Panc1 (cell line): ENCODE data around the gene TNS4. TPM values are rescaled to one million over a fixed set of nuclear protein-coding genes. Genes with fewer than 3 reads are reported as not detected.

Experiments
- ATAC-seq: fragments of 200-7000 bp; cut with Tn5 transposase; 2 replicates; pipeline ENCODE4 v1.9.1; 2020; ENCODE audit warnings: mild to moderate bottlenecking, moderate library complexity
- BruUV-seq: library from RNA; stranded (reverse); fragments of 400-500 nt; replicated peaks from 2 replicates; lab custom pipeline; 2021; lab: Mats Ljungman, UMichigan
- CTCF ChIA-PET: fragments of 300-600 bp; sonication (Branson Sonifier 250); formaldehyde crosslinking; loops from one replicate; lab custom pipeline; 2022; ENCODE audit warnings: antibody characterized with exemption; lab: Charles Lee
- POLR2A ChIA-PET: fragments of 300-600 bp; sonication (Branson Sonifier 250); formaldehyde crosslinking; loops from one replicate; lab custom pipeline; 2022; ENCODE audit warnings: antibody characterized with exemption; lab: Charles Lee
- DNase-seq: peaks from one replicate; pipeline ENCODE4 v3.0.0-alpha.2; 2010; ENCODE audit warnings: low read depth, low spot score
- H3K27ac ChIP-seq: 2 replicates; pipeline ENCODE4 v1.5.1; 2011; ENCODE audit warnings: mild to moderate bottlenecking, low read length, inconsistent platforms
- H3K27me3 ChIP-seq: fragments of 200-500 bp; sonication (Bioruptor generic); 2 replicates; pipeline ENCODE4 v1.6.0; 2014; ENCODE audit warnings: low read length, inconsistent platforms; ENCODE audit not compliant: control insufficient read depth, insufficient read depth
- H3K36me3 ChIP-seq: fragments of 200-500 bp; sonication (Bioruptor generic); 2 replicates; pipeline ENCODE4 v1.5.1; 2014; ENCODE audit warnings: inconsistent platforms, mild to moderate bottlenecking, low read length, moderate library complexity; ENCODE audit not compliant: control insufficient read depth, insufficient read depth
- H3K4me1 ChIP-seq: 2 replicates; pipeline ENCODE4 v1.5.1; 2011; ENCODE audit warnings: inconsistent platforms, mild to moderate bottlenecking, low read length, moderate library complexity; ENCODE audit not compliant: control insufficient read depth, insufficient read depth
- H3K4me3 ChIP-seq, 2 experiments: 2 replicates each; pipeline ENCODE4 v1.5.1; 2011 to 2012; ENCODE audit warnings: low read depth in 2 of 2, low read length in 2 of 2, mild to moderate bottlenecking in 2 of 2, inconsistent platforms in 1 of 2, moderate library complexity in 1 of 2
- H3K9me3 ChIP-seq: fragments of 200-500 bp; sonication (Bioruptor generic); 2 replicates; pipeline ENCODE4 v1.5.1; 2014; ENCODE audit warnings: low read depth, mild to moderate bottlenecking, inconsistent platforms, low read length, moderate library complexity; ENCODE audit not compliant: control insufficient read depth, insufficient read depth
- CTCF ChIP-seq: fragments of 450-650 bp; IDR thresholded peaks from 2 replicates; pipeline ENCODE4 v1.5.1; 2017; ENCODE audit warnings: mild to moderate bottlenecking
- POLR2AphosphoS5 ChIP-seq: IDR thresholded peaks from 2 replicates; pipeline ENCODE4 v1.6.1; 2012; ENCODE audit warnings: mild to moderate bottlenecking, low read depth, low read length, moderate library complexity
- REST ChIP-seq, 2 experiments: IDR thresholded peaks; 2 replicates each; pipeline ENCODE4 v1.6.1; 2011 to 2012; ENCODE audit warnings: low read depth in 2 of 2, control low read depth in 1 of 2, low read length in 1 of 2, mild to moderate bottlenecking in 1 of 2, moderate library complexity in 1 of 2; ENCODE audit not compliant: insufficient read depth in 1 of 2
- SIN3A ChIP-seq: IDR thresholded peaks from 2 replicates; pipeline ENCODE4 v1.6.1; 2012; ENCODE audit warnings: low read depth, mild to moderate bottlenecking, low read length, moderate library complexity, borderline replicate concordance; ENCODE audit not compliant: insufficient read depth
- TCF7L2 ChIP-seq: IDR thresholded peaks from 2 replicates; pipeline ENCODE4 v1.6.1; 2011; ENCODE audit warnings: mild to moderate bottlenecking, low read depth, low read length, inconsistent platforms
- in situ Hi-C: cut with HindIII; loops from 2 replicates; pipeline ENCODE4 v1.10.0; 2016; ENCODE audit warnings: low sequenced_read_pairs, low pct_unique_long_range_greater_than_20kb
- intact Hi-C: fragments of 100-400 bp; cut with micrococcal nuclease; formaldehyde crosslinking; loops from one replicate; pipeline ENCODE4 v1.10.0; 2022; ENCODE audit not compliant: unreplicated experiment
- total RNA-seq: library from RNA; stranded (reverse); gene quantifications from one replicate; pipeline ENCODE4 v1.2.1, GENCODE V29; 2021; ENCODE audit not compliant: unreplicated experiment

The TNS4 gene
- total RNA-seq, 1 experiment from 2014 or later, result not detected

GRCh38 chr17:40524243-40524965 is 23.0 kb upstream of the TNS4 start:
- POLR2A ChIA-PET, result no interaction called here
- intact Hi-C loops, result no loop called here
- Histone ChIP-seq H3K36me3 (no peaks in the 10 kb centered on the region), H3K4me1 (no peaks in the 10 kb centered on the region), H3K4me3 (no peak overlapping the region), H3K9me3 (no peaks in the 10 kb centered on the region), H3K27me3 (peaks cover 8% of the 10 kb centered on the region), H3K27ac (no peak overlapping the region)
- DNase-seq (no peak), ATAC-seq (no peak)
- in situ Hi-C loops, result loop anchor here (5.0 kb wide), 2 partner anchors 38 to 222 kb away; no protein-coding TSS in a partner anchor
- no TSS peak for BruUV-seq
- no peak for TF ChIP-seq POLR2AphosphoS5
- CTCF ChIA-PET, result no interaction called here

GRCh38 chr17:40522961-40523310 is 21.5 kb upstream of the TNS4 start:
- Histone ChIP-seq H3K9me3 (no peaks in the 10 kb centered on the region), H3K36me3 (no peaks in the 10 kb centered on the region), H3K27ac (no peak overlapping the region), H3K4me1 (peaks cover 5% of the 10 kb centered on the region; the same call in 1 of the 2 replicates), H3K27me3 (peaks cover 8% of the 10 kb centered on the region), H3K4me3 (no peak overlapping the region)
- intact Hi-C loops, result no loop called here
- no TSS peak for BruUV-seq
- ATAC-seq, result no peak
- ChIA-PET POLR2A (interaction anchor here (0.6 kb wide), 1 partner anchor 20 kb away, joined by 3 read pairs; no protein-coding TSS in a partner anchor), CTCF (no interaction called here)
- no peak for DNase-seq
- TF ChIP-seq CTCF (no peak), REST (IDR thresholded peaks at IDR 0.05; ENCODE audit: insufficient read depth in 1 of 2, low read depth in 2 of 2, low read length in 1 of 2) (no peak), TCF7L2 (no peak), POLR2AphosphoS5 (no peak), SIN3A (no peak)
- in situ Hi-C loops, result loop anchor here (5.0 kb wide), 2 partner anchors 39 to 221 kb away; no protein-coding TSS in a partner anchor
